A673 (cell line): Measurements from ENCODE around the gene PADI3. TPM values are rescaled to one million over a fixed set of nuclear protein-coding genes. Genes with fewer than 3 reads are reported as not detected.

Experiments used
- BruUV-seq: library from RNA; stranded (reverse); fragments of 400-500 nt; replicated peaks from 2 replicates; lab custom pipeline; 2021; lab: Mats Ljungman, UMichigan
- CTCF ChIA-PET: fragments of 300-600 bp; sonication (Branson Sonifier 250); formaldehyde crosslinking; loops from one replicate; lab custom pipeline; 2022; ENCODE audit warnings: antibody characterized with exemption; lab: Charles Lee
- POLR2A ChIA-PET: fragments of 300-600 bp; sonication (Branson Sonifier 250); formaldehyde crosslinking; loops from one replicate; lab custom pipeline; 2022; ENCODE audit warnings: antibody characterized with exemption; ENCODE audit not compliant: low non-redundant PET; lab: Charles Lee
- DNase-seq: peaks from one replicate; pipeline ENCODE4 v3.0.0-alpha.2; 2015; ENCODE audit warnings: low spot score
- H3K27ac ChIP-seq: fragments of 200-600 bp; sonication (generic); 2 replicates; pipeline ENCODE4 v1.5.1; 2016; ENCODE audit warnings: mixed run types, low read depth, mild to moderate bottlenecking, mixed read lengths, antibody characterized with exemption, low read length; ENCODE audit not compliant: poor library complexity, severe bottlenecking
- H3K27me3 ChIP-seq: fragments of 200-600 bp; sonication (generic); replicated peaks from 2 replicates; pipeline ENCODE4 v1.6.1; 2017; ENCODE audit warnings: mixed run types, low read depth, mild to moderate bottlenecking, mixed read lengths, antibody characterized with exemption, low read length; ENCODE audit not compliant: insufficient read depth, poor library complexity
- H3K36me3 ChIP-seq: fragments of 200-600 bp; sonication (generic); 2 replicates; pipeline ENCODE4 v1.6.1; 2016; ENCODE audit warnings: mixed run types, mild to moderate bottlenecking, mixed read lengths, antibody characterized with exemption, low read length; ENCODE audit not compliant: insufficient read depth, poor library complexity, severe bottlenecking
- H3K4me1 ChIP-seq: fragments of 200-600 bp; sonication (generic); 2 replicates; pipeline ENCODE4 v1.6.1; 2017; ENCODE audit warnings: mixed run types, mild to moderate bottlenecking, mixed read lengths, antibody characterized with exemption, low read length; ENCODE audit not compliant: insufficient read depth, poor library complexity, severe bottlenecking
- H3K4me3 ChIP-seq: fragments of 200-600 bp; sonication (generic); 2 replicates; pipeline ENCODE4 v1.5.1; 2016; ENCODE audit warnings: low read depth, mixed run types, mild to moderate bottlenecking, mixed read lengths, low read length; ENCODE audit not compliant: poor library complexity, severe bottlenecking
- H3K9me3 ChIP-seq: fragments of 200-600 bp; sonication (generic); 2 replicates; pipeline ENCODE4 v1.6.1; 2016; ENCODE audit warnings: mixed run types, low read depth, mild to moderate bottlenecking, mixed read lengths, antibody characterized with exemption, low read length; ENCODE audit not compliant: poor library complexity, severe bottlenecking
- EZH2 ChIP-seq: fragments of 200-600 bp; sonication (generic); IDR thresholded peaks from 2 replicates; pipeline ENCODE4 v1.6.1; 2017; ENCODE audit warnings: borderline replicate concordance, low read depth, mild to moderate bottlenecking, mixed read lengths, antibody characterized with exemption, low read length; ENCODE audit not compliant: poor library complexity, severe bottlenecking
- intact Hi-C: fragments of 100-400 bp; cut with micrococcal nuclease; formaldehyde crosslinking; loops from one replicate; pipeline ENCODE4 v1.10.0; 2022; ENCODE audit not compliant: unreplicated experiment
- total RNA-seq: library from RNA; stranded (reverse); gene quantifications from 2 replicates; pipeline ENCODE4 v1.2.3, GENCODE V29; 2021
- TF ChIP-seq, protein P1 (sequence below): fragments of 300-800, 200-600 bp; sonication (generic); conservative IDR thresholded peaks from 2 replicates; pipeline ENCODE4 v1.5.1; 2017; ENCODE audit warnings: low read depth, mild to moderate bottlenecking, antibody characterized with exemption, low read length, moderate library complexity, mixed read lengths

PADI3 gene
- total RNA-seq, 1 experiment from 2014 or later = 0.26 TPM

DNA sequence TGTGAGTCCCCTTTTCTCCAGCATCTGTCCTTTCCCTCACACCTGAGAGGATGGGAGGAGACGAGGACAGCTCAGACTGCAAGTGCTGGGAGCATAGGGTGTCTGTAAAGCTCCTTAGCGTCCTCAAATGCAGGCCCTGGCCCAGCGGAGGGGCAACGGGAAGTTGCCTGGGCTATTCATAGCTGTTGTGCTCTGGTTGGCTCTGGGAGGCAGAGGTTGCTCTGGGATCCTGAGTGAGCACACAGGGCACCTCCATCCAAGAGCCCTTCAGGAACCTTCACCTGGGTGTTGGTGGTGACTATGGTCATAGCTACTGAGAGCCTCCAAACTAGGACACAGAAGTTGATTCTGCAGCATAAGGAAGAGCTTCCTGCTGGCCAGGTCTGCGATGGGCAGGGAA, 41.4 kb upstream of the PADI3 start:
- no peak for DNase-seq
- CTCF ChIA-PET = no interaction called here
- H3K27ac ChIP-seq = peak overlapping the region; percentile 52
- no peak for TF ChIP-seq EZH2
- TF ChIP-seq, protein P1, sequence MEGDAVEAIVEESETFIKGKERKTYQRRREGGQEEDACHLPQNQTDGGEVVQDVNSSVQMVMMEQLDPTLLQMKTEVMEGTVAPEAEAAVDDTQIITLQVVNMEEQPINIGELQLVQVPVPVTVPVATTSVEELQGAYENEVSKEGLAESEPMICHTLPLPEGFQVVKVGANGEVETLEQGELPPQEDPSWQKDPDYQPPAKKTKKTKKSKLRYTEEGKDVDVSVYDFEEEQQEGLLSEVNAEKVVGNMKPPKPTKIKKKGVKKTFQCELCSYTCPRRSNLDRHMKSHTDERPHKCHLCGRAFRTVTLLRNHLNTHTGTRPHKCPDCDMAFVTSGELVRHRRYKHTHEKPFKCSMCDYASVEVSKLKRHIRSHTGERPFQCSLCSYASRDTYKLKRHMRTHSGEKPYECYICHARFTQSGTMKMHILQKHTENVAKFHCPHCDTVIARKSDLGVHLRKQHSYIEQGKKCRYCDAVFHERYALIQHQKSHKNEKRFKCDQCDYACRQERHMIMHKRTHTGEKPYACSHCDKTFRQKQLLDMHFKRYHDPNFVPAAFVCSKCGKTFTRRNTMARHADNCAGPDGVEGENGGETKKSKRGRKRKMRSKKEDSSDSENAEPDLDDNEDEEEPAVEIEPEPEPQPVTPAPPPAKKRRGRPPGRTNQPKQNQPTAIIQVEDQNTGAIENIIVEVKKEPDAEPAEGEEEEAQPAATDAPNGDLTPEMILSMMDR = no peak
- POLR2A ChIA-PET = no interaction called here
- peaks cover 43% of the 10 kb centered on the region for H3K4me1 ChIP-seq
- intact Hi-C loops = no loop called here
- BruUV-seq = TSS peak; percentile 76
- H3K36me3 ChIP-seq = no peaks in the 10 kb centered on the region
- H3K27me3 ChIP-seq = no peaks in the 10 kb centered on the region
- H3K4me3 ChIP-seq = no peak overlapping the region
- no peaks in the 10 kb centered on the region for H3K9me3 ChIP-seq

DNA sequence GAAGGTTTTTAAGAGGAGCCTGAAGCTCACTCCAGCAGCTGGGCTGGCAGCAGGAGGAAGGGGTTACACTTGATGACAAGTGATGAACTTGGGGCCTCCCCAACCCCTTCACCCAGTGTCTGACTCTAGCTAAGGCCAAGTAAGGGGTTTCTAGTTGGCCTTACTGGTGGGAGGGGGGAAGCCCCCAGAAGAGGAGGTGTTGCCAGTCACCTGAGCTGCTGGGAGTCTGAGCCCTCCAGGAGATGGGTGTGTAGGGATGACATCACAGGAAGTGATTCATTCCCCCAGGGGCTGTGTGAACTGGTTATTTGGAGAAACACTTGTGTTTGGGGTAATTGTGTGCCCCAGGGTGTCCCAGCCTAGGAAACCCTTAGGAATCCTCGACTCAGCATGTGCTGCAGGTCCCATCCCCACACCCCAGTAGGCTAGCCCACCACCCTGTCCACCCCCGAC, 40.9 kb upstream of the PADI3 start:
- ChIA-PET POLR2A (no interaction called here), CTCF (no interaction called here)
- H3K36me3 ChIP-seq = no peaks in the 10 kb centered on the region
- intact Hi-C loops = no loop called here
- TF ChIP-seq, protein P1 = no peak
- no TSS peak for BruUV-seq
- peaks cover 47% of the 10 kb centered on the region for H3K4me1 ChIP-seq
- no peak overlapping the region for H3K4me3 ChIP-seq
- DNase-seq = peak; percentile 96
- no peaks in the 10 kb centered on the region for H3K9me3 ChIP-seq
- peak overlapping the region; percentile 52 for H3K27ac ChIP-seq
- H3K27me3 ChIP-seq = no peaks in the 10 kb centered on the region

DNA sequence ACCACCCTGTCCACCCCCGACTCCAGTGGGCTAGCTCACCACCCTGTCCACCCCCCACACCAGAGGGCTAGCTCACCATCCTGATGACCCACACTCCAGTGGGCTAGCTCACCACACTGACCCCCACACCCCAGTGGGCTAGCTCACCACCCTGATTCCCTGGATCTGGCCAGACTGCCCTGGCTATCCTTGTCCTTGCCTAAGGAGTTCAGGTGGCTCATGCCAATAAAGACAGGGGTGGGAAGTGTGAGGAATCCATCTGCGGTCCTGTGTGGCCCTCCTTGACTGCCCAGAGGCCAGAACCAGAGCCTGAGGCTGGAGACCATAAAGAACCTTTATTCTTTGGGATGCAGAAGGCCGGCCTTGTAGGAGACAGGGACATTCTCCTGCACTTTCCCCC, 40.4 kb upstream of the PADI3 start:
- TF ChIP-seq, protein P1 = no peak
- no peak for TF ChIP-seq EZH2
- H3K36me3 ChIP-seq = no peaks in the 10 kb centered on the region
- H3K4me1 ChIP-seq = peaks cover 52% of the 10 kb centered on the region
- no peaks in the 10 kb centered on the region for H3K9me3 ChIP-seq
- no peak for DNase-seq
- no peak overlapping the region for H3K4me3 ChIP-seq
- ChIA-PET CTCF (no interaction called here), POLR2A (interaction anchor here (0.7 kb wide), 1 partner anchor 80 kb away, joined by 19 read pairs; no protein-coding TSS in a partner anchor)
- no peaks in the 10 kb centered on the region for H3K27me3 ChIP-seq
- no TSS peak for BruUV-seq
- intact Hi-C loops = no loop called here
- H3K27ac ChIP-seq = peak overlapping the region; percentile 52
